Nephron progenitor cell (in vitro differentiated cells): Measurements from ENCODE around the gene NPAS3.

Experiments
- DNase-seq: peaks from one replicate; pipeline ENCODE4 v3.0.0; 2021
- H3K27ac Mint-ChIP-seq: 2 replicates; pipeline ENCODE4 v1.8.0; 2021; ENCODE audit warnings: mild to moderate bottlenecking, moderate library complexity, mixed read lengths
- H3K27me3 Mint-ChIP-seq: 2 replicates; pipeline ENCODE4 v1.8.0; 2021; ENCODE audit warnings: mild to moderate bottlenecking, low read depth, mixed read lengths; ENCODE audit not compliant: poor library complexity
- H3K36me3 Mint-ChIP-seq: 2 replicates; pipeline ENCODE4 v1.8.0; 2021; ENCODE audit warnings: low read depth, mixed read lengths
- H3K4me1 Mint-ChIP-seq: 2 replicates; pipeline ENCODE4 v1.8.0; 2021; ENCODE audit warnings: mixed read lengths
- H3K4me3 Mint-ChIP-seq: 2 replicates; pipeline ENCODE4 v1.8.0; 2021; ENCODE audit warnings: mild to moderate bottlenecking, moderate library complexity, mixed read lengths
- H3K9me3 Mint-ChIP-seq: 2 replicates; pipeline ENCODE4 v1.8.0; 2021; ENCODE audit warnings: mild to moderate bottlenecking, moderate library complexity, mixed read lengths
- CTCF ChIP-seq: fragments of 200-600 bp; sonication (generic); IDR thresholded peaks from 2 replicates; pipeline ENCODE4 v1.5.0; 2021; ENCODE audit warnings: antibody characterized with exemption

Gene NPAS3

GRCh38 chr14:33332497-33332896 lies 393.8 kb downstream of the NPAS3 start:
- Mint-ChIP-seq H3K4me3 (no peak overlapping the region), H3K27me3 (no peaks in the 10 kb centered on the region), H3K9me3 (peaks cover 18% of the 10 kb centered on the region), H3K36me3 (peaks cover 10% of the 10 kb centered on the region), H3K4me1 (peaks cover 11% of the 10 kb centered on the region), H3K27ac (no peak overlapping the region)
- no peak for TF ChIP-seq CTCF
- no peak for DNase-seq

GRCh38 chr14:33335366-33335765 lies 396.7 kb downstream of the NPAS3 start:
- peaks cover 24% of the 10 kb centered on the region for H3K9me3 Mint-ChIP-seq
- no peak for TF ChIP-seq CTCF
- peak overlapping the region; percentile 13 for H3K27ac Mint-ChIP-seq
- DNase-seq, result no peak
- H3K4me1 Mint-ChIP-seq, result peaks cover 11% of the 10 kb centered on the region
- peaks cover 15% of the 10 kb centered on the region for H3K36me3 Mint-ChIP-seq
- H3K4me3 Mint-ChIP-seq, result no peak overlapping the region
- H3K27me3 Mint-ChIP-seq, result no peaks in the 10 kb centered on the region

- no peak overlapping the region for H3K27ac Mint-ChIP-seq
- H3K36me3 Mint-ChIP-seq, result peaks cover 5% of the 10 kb centered on the region
- H3K9me3 Mint-ChIP-seq, result peaks cover 6% of the 10 kb centered on the region
- H3K27me3 Mint-ChIP-seq, result no peaks in the 10 kb centered on the region
- TF ChIP-seq CTCF, result no peak
- H3K4me3 Mint-ChIP-seq, result no peak overlapping the region
- H3K4me1 Mint-ChIP-seq, result peaks cover 22% of the 10 kb centered on the region
- no peak for DNase-seq
Observed at GRCh38 chr14:33342299-33342974, 403.8 kb downstream of the NPAS3 start.

- Mint-ChIP-seq H3K27ac (no peak overlapping the region), H3K27me3 (no peaks in the 10 kb centered on the region), H3K9me3 (peaks cover 3% of the 10 kb centered on the region), H3K4me1 (peaks cover 22% of the 10 kb centered on the region), H3K36me3 (peaks cover 3% of the 10 kb centered on the region), H3K4me3 (no peak overlapping the region)
- DNase-seq, result no peak
- no peak for TF ChIP-seq CTCF
Observed at GRCh38 chr14:33343016-33343415, 404.3 kb downstream of the NPAS3 start.

- DNase-seq, result no peak
- no peak for TF ChIP-seq CTCF
- Mint-ChIP-seq H3K36me3 (no peaks in the 10 kb centered on the region), H3K4me1 (peaks cover 47% of the 10 kb centered on the region), H3K27ac (no peak overlapping the region), H3K4me3 (no peak overlapping the region), H3K9me3 (no peaks in the 10 kb centered on the region), H3K27me3 (no peaks in the 10 kb centered on the region)
Observed at GRCh38 chr14:33347796-33348195, 409.1 kb downstream of the NPAS3 start.

- Mint-ChIP-seq H3K27me3 (no peaks in the 10 kb centered on the region), H3K4me1 (peaks cover 47% of the 10 kb centered on the region), H3K36me3 (no peaks in the 10 kb centered on the region), H3K27ac (no peak overlapping the region), H3K9me3 (no peaks in the 10 kb centered on the region), H3K4me3 (no peak overlapping the region)
- TF ChIP-seq CTCF, result no peak
- no peak for DNase-seq
Observed at GRCh38 chr14:33348510-33348909, 409.8 kb downstream of the NPAS3 start.
